ENCODE data around the gene BUB1. TPM values are rescaled to one million over a fixed set of nuclear protein-coding genes. Genes with fewer than 3 reads are reported as not detected.
"Not testable (repeated sequence)": the region's sequence is repeated elsewhere in the genome, so short reads cannot be mapped to it uniquely, and the experiment has no call there.

BUB1 gene
- total RNA-seq, 1 donor from 2014 or later, result 2.0 TPM

- no peak for DNase-seq (ENCODE audit: low spot score)
Observed at GRCh38 chr2:110655701-110656100, 22.2 kb downstream of the BUB1 start.

- no peak for DNase-seq (ENCODE audit: low spot score)
Observed at GRCh38 chr2:110653861-110654260, 24.0 kb downstream of the BUB1 start.

GRCh38 chr2:110650346-110650745, 27.5 kb downstream of the BUB1 start:
- DNase-seq (ENCODE audit: low spot score), result no peak

- no peak for DNase-seq (ENCODE audit: low spot score)
Observed at GRCh38 chr2:110647777-110648176, 30.1 kb downstream of the BUB1 start.

GRCh38 chr2:110645616-110646015, 32.2 kb downstream of the BUB1 start:
- no peak for DNase-seq (ENCODE audit: low spot score)

GRCh38 chr2:110644357-110644756, 33.5 kb downstream of the BUB1 start:
- DNase-seq (ENCODE audit: low spot score), result no peak

- DNase-seq (ENCODE audit: low spot score), result no peak
Observed at GRCh38 chr2:110642360-110642759, 35.5 kb downstream of the BUB1 start.

GRCh38 chr2:110639972-110640371, 37.9 kb downstream of the BUB1 start:
- DNase-seq (ENCODE audit: low spot score), result no peak

- DNase-seq (ENCODE audit: low spot score), result no peak
Observed at GRCh38 chr2:110638952-110639695, 38.7 kb downstream of the BUB1 start.

- DNase-seq (ENCODE audit: low spot score), result no peak
Observed at GRCh38 chr2:110638004-110638403, 39.9 kb downstream of the BUB1 start.

GRCh38 chr2:110637093-110637492, 40.8 kb downstream of the BUB1 start:
- DNase-seq (ENCODE audit: low spot score), result no peak

- not testable (repeated sequence) for DNase-seq (ENCODE audit: low spot score)
Observed at GRCh38 chr2:110635949-110636628, 41.8 kb downstream of the BUB1 start.

GRCh38 chr2:110627348-110627747, 50.5 kb downstream of the BUB1 start:
- not testable (repeated sequence) for DNase-seq (ENCODE audit: low spot score)

- DNase-seq (ENCODE audit: low spot score), result not testable (repeated sequence)
Observed at GRCh38 chr2:110619326-110619939, 58.4 kb downstream of the BUB1 start.

GRCh38 chr2:110613927-110614326, 63.9 kb downstream of the BUB1 start:
- not testable (repeated sequence) for DNase-seq (ENCODE audit: low spot score)

GRCh38 chr2:110610613-110611250, 67.1 kb downstream of the BUB1 start:
- DNase-seq (ENCODE audit: low spot score), result not testable (repeated sequence)

- DNase-seq (ENCODE audit: low spot score), result not testable (repeated sequence)
Observed at GRCh38 chr2:110609843-110610612, 67.8 kb downstream of the BUB1 start.

GRCh38 chr2:110608788-110609502, 68.9 kb downstream of the BUB1 start:
- not testable (repeated sequence) for DNase-seq (ENCODE audit: low spot score)

GRCh38 chr2:110605057-110605456, 72.8 kb downstream of the BUB1 start:
- not testable (repeated sequence) for DNase-seq (ENCODE audit: low spot score)

- not testable (repeated sequence) for DNase-seq (ENCODE audit: low spot score)
Observed at GRCh38 chr2:110603917-110604591, 73.8 kb downstream of the BUB1 start.

All from mucosa of gallbladder (tissue), 1 donor.